ENCODE results near the gene MCTP1. TPM values are rescaled to one million over a fixed set of nuclear protein-coding genes. Genes with fewer than 3 reads are reported as not detected.

Gene MCTP1
- polyA plus RNA-seq, 1 donor from 2014 or later: 1.9 TPM

- no peaks in the 10 kb centered on the region for H3K27me3 ChIP-seq (ENCODE audit: insufficient read depth, low read depth, low read length)
- H3K4me2 ChIP-seq (ENCODE audit: low read length): no peak overlapping the region
- no peaks in the 10 kb centered on the region for H4K20me1 ChIP-seq (ENCODE audit: insufficient read depth)
- no peak overlapping the region for H2AFZ ChIP-seq (ENCODE audit: low read depth, low read length)
- no peaks in the 10 kb centered on the region for H3K36me3 ChIP-seq (ENCODE audit: insufficient read depth, low read length)
- H3K9me2 ChIP-seq (ENCODE audit: insufficient read depth, low read length): no peaks in the 10 kb centered on the region
- no peaks in the 10 kb centered on the region for H3K9me3 ChIP-seq (ENCODE audit: low read length)
- H3K9ac ChIP-seq (ENCODE audit: low read length): no peak overlapping the region
- no peak overlapping the region for H3K27ac ChIP-seq (ENCODE audit: low read length)
- H3K4me3 ChIP-seq (ENCODE audit: low read length): no peak overlapping the region
- TF ChIP-seq TAF1 (IDR thresholded peaks at IDR 0.05; ENCODE audit: low read depth): no peak
- no peak for TF ChIP-seq MXI1 (conservative IDR thresholded peaks at IDR 0.05; ENCODE audit: poor library complexity, severe bottlenecking)
- no peak for TF ChIP-seq RAD21 (conservative IDR thresholded peaks at IDR 0.05)
- no peak for TF ChIP-seq EZH2 (IDR thresholded peaks at IDR 0.05; ENCODE audit: borderline replicate concordance, insufficient read depth, low read length, poor library complexity, severe bottlenecking)
- no peak for TF ChIP-seq SMC3 (conservative IDR thresholded peaks at IDR 0.05; ENCODE audit: poor library complexity)
- TF ChIP-seq REST (IDR thresholded peaks at IDR 0.05; ENCODE audit: borderline replicate concordance): no peak
- TF ChIP-seq CTCF (IDR thresholded peaks at IDR 0.05; ENCODE audit: poor library complexity, severe bottlenecking): no peak
- TF ChIP-seq POLR2AphosphoS5 (IDR thresholded peaks at IDR 0.05): no peak
- TF ChIP-seq EP300 (conservative IDR thresholded peaks at IDR 0.05; ENCODE audit: poor library complexity, severe bottlenecking): no peak
- no peaks in the 10 kb centered on the region for H3K79me2 ChIP-seq (replicated peaks; ENCODE audit: insufficient read depth, low read length)
- no peaks in the 10 kb centered on the region for H3F3A ChIP-seq (ENCODE audit: insufficient read depth, low read length, poor library complexity, severe bottlenecking)
Observed at GRCh38 chr5:95084757-95085156, 200.1 kb downstream of the MCTP1 start.

- H3K4me2 ChIP-seq (ENCODE audit: low read length): no peak overlapping the region
- H3K4me3 ChIP-seq (ENCODE audit: low read length): no peak overlapping the region
- H3K9me3 ChIP-seq (ENCODE audit: low read length): no peaks in the 10 kb centered on the region
- TF ChIP-seq CTCF (IDR thresholded peaks at IDR 0.05; ENCODE audit: poor library complexity, severe bottlenecking) (no peak), POLR2AphosphoS5 (IDR thresholded peaks at IDR 0.05) (no peak), SMC3 (conservative IDR thresholded peaks at IDR 0.05; ENCODE audit: poor library complexity) (no peak), TAF1 (IDR thresholded peaks at IDR 0.05; ENCODE audit: low read depth) (no peak), EZH2 (IDR thresholded peaks at IDR 0.05; ENCODE audit: borderline replicate concordance, insufficient read depth, low read length, poor library complexity, severe bottlenecking) (no peak), RAD21 (conservative IDR thresholded peaks at IDR 0.05) (no peak), MXI1 (conservative IDR thresholded peaks at IDR 0.05; ENCODE audit: poor library complexity, severe bottlenecking) (no peak), REST (IDR thresholded peaks at IDR 0.05; ENCODE audit: borderline replicate concordance) (no peak), EP300 (conservative IDR thresholded peaks at IDR 0.05; ENCODE audit: poor library complexity, severe bottlenecking) (no peak)
- no peaks in the 10 kb centered on the region for H3K27me3 ChIP-seq (ENCODE audit: insufficient read depth, low read depth, low read length)
- H3K27ac ChIP-seq (ENCODE audit: low read length): no peak overlapping the region
- H3K9me2 ChIP-seq (ENCODE audit: insufficient read depth, low read length): no peaks in the 10 kb centered on the region
- H3K36me3 ChIP-seq (ENCODE audit: insufficient read depth, low read length): no peaks in the 10 kb centered on the region
- no peak overlapping the region for H3K9ac ChIP-seq (ENCODE audit: low read length)
- no peaks in the 10 kb centered on the region for H3F3A ChIP-seq (ENCODE audit: insufficient read depth, low read length, poor library complexity, severe bottlenecking)
- no peak overlapping the region for H2AFZ ChIP-seq (ENCODE audit: low read depth, low read length)
- H3K79me2 ChIP-seq (replicated peaks; ENCODE audit: insufficient read depth, low read length): no peaks in the 10 kb centered on the region
- H4K20me1 ChIP-seq (ENCODE audit: insufficient read depth): no peaks in the 10 kb centered on the region
Observed at GRCh38 chr5:95083606-95084005, 201.3 kb downstream of the MCTP1 start.

All from neural cell (in vitro differentiated cells).